ENCODE results near the gene INHBB. TPM values are rescaled to one million over a fixed set of nuclear protein-coding genes. Genes with fewer than 3 reads are reported as not detected.

The INHBB gene
- total RNA-seq, 1 donor from 2014 or later, result not detected

GRCh38 chr2:120375251-120376020 lies 29.5 kb downstream of the INHBB start:
- TF ChIP-seq, protein P1, sequence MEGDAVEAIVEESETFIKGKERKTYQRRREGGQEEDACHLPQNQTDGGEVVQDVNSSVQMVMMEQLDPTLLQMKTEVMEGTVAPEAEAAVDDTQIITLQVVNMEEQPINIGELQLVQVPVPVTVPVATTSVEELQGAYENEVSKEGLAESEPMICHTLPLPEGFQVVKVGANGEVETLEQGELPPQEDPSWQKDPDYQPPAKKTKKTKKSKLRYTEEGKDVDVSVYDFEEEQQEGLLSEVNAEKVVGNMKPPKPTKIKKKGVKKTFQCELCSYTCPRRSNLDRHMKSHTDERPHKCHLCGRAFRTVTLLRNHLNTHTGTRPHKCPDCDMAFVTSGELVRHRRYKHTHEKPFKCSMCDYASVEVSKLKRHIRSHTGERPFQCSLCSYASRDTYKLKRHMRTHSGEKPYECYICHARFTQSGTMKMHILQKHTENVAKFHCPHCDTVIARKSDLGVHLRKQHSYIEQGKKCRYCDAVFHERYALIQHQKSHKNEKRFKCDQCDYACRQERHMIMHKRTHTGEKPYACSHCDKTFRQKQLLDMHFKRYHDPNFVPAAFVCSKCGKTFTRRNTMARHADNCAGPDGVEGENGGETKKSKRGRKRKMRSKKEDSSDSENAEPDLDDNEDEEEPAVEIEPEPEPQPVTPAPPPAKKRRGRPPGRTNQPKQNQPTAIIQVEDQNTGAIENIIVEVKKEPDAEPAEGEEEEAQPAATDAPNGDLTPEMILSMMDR (IDR thresholded peaks at IDR 0.05; ENCODE audit: unreplicated experiment), result no peak
- no peaks in the 10 kb centered on the region for H3K9me3 Mint-ChIP-seq (ENCODE audit: low read depth)
- peaks cover 4% of the 10 kb centered on the region for H3K4me1 Mint-ChIP-seq (ENCODE audit: low read depth)
- H3K4me3 Mint-ChIP-seq (ENCODE audit: low read depth), result no peak overlapping the region
- no peak for DNase-seq (ENCODE audit: low spot score, unreplicated experiment)
- H3K27me3 Mint-ChIP-seq, result peaks cover 39% of the 10 kb centered on the region
- H3K27ac Mint-ChIP-seq, result no peak overlapping the region
- H3K36me3 Mint-ChIP-seq (ENCODE audit: insufficient read depth), result no peaks in the 10 kb centered on the region

- peaks cover 4% of the 10 kb centered on the region for H3K4me1 Mint-ChIP-seq (ENCODE audit: low read depth)
- TF ChIP-seq, protein P1 (IDR thresholded peaks at IDR 0.05; ENCODE audit: unreplicated experiment), result no peak
- H3K27ac Mint-ChIP-seq, result no peak overlapping the region
- no peak for DNase-seq (ENCODE audit: low spot score, unreplicated experiment)
- H3K9me3 Mint-ChIP-seq (ENCODE audit: low read depth), result no peaks in the 10 kb centered on the region
- H3K4me3 Mint-ChIP-seq (ENCODE audit: low read depth), result no peak overlapping the region
- peaks cover 42% of the 10 kb centered on the region for H3K27me3 Mint-ChIP-seq
- H3K36me3 Mint-ChIP-seq (ENCODE audit: insufficient read depth), result no peaks in the 10 kb centered on the region
Measured at GRCh38 chr2:120376101-120376500, 30.2 kb downstream of the INHBB start.

GRCh38 chr2:120376679-120377640 lies 31.0 kb downstream of the INHBB start:
- no peaks in the 10 kb centered on the region for H3K9me3 Mint-ChIP-seq (ENCODE audit: low read depth)
- TF ChIP-seq, protein P1 (IDR thresholded peaks at IDR 0.05; ENCODE audit: unreplicated experiment), result no peak
- DNase-seq (ENCODE audit: low spot score, unreplicated experiment), result no peak
- no peak overlapping the region for H3K4me3 Mint-ChIP-seq (ENCODE audit: low read depth)
- H3K4me1 Mint-ChIP-seq (ENCODE audit: low read depth), result peaks cover 4% of the 10 kb centered on the region
- no peak overlapping the region for H3K27ac Mint-ChIP-seq
- H3K36me3 Mint-ChIP-seq (ENCODE audit: insufficient read depth), result no peaks in the 10 kb centered on the region
- H3K27me3 Mint-ChIP-seq, result peaks cover 38% of the 10 kb centered on the region

GRCh38 chr2:120378605-120379004 lies 32.7 kb downstream of the INHBB start:
- Mint-ChIP-seq H3K27me3 (peaks cover 37% of the 10 kb centered on the region), H3K27ac (no peak overlapping the region), H3K9me3 (ENCODE audit: low read depth) (no peaks in the 10 kb centered on the region), H3K36me3 (ENCODE audit: insufficient read depth) (no peaks in the 10 kb centered on the region), H3K4me3 (ENCODE audit: low read depth) (no peak overlapping the region), H3K4me1 (ENCODE audit: low read depth) (no peaks in the 10 kb centered on the region)
- TF ChIP-seq, protein P1 (IDR thresholded peaks at IDR 0.05; ENCODE audit: unreplicated experiment), result no peak
- no peak for DNase-seq (ENCODE audit: low spot score, unreplicated experiment)
